ENCODE measurements around the gene ZSWIM4. TPM values are rescaled to one million over a fixed set of nuclear protein-coding genes. Genes with fewer than 3 reads are reported as not detected.

Gene ZSWIM4
- total RNA-seq, 6 experiments from 2014 or later, result 0.98 to 3.7 (median 1.7) TPM

DNA sequence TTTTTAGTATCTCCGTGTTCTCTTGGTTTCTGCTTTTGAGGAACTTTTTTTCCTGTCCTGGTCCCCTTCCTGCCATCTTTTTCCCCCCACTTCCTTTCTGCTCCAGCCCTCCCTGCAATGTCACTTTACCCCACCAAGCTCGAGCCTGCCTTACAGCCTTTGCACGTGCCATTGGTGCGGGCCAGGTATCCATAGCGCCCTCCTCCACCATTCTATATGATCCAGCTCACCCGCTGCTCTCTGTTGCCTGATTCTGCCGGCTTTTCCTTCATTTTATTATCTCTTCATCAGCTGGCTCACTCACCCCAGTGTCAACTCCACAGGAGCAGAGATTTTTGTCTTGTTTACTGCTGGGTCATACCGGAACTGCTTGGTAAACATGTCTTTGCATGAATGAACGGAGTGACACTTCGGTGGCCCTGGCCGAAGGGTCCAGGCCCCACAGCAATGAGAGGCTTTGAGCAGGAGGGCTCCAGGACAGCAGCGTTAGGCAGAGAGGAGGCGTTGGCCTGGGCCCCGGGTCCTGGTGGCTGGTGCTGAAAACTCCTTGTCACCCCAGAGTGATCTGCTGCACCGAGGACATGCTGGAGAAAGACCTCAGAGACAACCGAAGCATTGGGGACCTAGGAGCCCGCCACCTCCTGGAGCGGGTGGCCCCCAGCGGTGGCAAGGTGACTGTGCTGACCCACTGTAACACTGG is 29.7 kb upstream of the ZSWIM4 start:
- intact Hi-C loops (cut with DNase I), result no loop called here
- Histone ChIP-seq H3K36me3 (peaks cover 0 to 25% (median 0%) of the 10 kb centered on the region in 4 donors), H3K4me1 (peaks cover 0 to 21% (median 4%) of the 10 kb centered on the region in 4 donors), H3K9me3 (no peaks in the 10 kb centered on the region), H3K27ac (peak overlapping the region in 1 of 3 donors; percentile 40), H3K27me3 (no peaks in the 10 kb centered on the region), H3K4me3 (peak overlapping the region; percentile 71 to 84 (median 83))
- DNase-seq (no peak), ATAC-seq (peak in 1 of 4 donors; percentile 18)
- WGBS (ENCODE audit: insufficient coverage, low coverage, low lambda C conversion rate, missing lambda C conversion rate), result 27% methylated on average over 12 of the region's 19 CpGs
- no peak for TF ChIP-seq POLR2A (IDR thresholded peaks at IDR 0.05)

DNA sequence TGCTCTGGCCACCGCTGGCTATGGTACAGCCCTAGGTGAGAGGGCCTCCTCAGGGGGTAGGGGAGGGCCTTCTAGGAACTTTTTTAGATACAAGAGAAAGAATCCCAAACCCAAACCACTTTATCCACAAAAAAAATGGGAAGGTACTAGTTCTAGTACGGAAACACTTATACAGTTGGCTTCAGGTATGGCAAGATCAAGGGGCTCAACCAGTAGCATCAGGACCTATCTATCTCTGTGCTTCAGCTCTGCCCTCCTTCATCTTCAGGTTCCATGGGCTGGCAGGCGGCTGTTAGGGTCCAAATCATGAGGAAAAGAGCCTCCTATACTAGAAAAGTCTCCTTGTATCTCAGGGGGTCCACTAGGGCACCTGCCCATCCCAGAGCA is 29.2 kb upstream of the ZSWIM4 start:
- H3K4me3 ChIP-seq, result no peak overlapping the region
- H3K9me3 ChIP-seq, result no peaks in the 10 kb centered on the region
- DNase-seq, result no peak
- ATAC-seq, result no peak
- H3K27ac ChIP-seq, result no peak overlapping the region
- TF ChIP-seq, protein P1, sequence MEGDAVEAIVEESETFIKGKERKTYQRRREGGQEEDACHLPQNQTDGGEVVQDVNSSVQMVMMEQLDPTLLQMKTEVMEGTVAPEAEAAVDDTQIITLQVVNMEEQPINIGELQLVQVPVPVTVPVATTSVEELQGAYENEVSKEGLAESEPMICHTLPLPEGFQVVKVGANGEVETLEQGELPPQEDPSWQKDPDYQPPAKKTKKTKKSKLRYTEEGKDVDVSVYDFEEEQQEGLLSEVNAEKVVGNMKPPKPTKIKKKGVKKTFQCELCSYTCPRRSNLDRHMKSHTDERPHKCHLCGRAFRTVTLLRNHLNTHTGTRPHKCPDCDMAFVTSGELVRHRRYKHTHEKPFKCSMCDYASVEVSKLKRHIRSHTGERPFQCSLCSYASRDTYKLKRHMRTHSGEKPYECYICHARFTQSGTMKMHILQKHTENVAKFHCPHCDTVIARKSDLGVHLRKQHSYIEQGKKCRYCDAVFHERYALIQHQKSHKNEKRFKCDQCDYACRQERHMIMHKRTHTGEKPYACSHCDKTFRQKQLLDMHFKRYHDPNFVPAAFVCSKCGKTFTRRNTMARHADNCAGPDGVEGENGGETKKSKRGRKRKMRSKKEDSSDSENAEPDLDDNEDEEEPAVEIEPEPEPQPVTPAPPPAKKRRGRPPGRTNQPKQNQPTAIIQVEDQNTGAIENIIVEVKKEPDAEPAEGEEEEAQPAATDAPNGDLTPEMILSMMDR (IDR thresholded peaks at IDR 0.05), result no peak
- TF ChIP-seq POLR2A (IDR thresholded peaks at IDR 0.05), result no peak
- H3K4me1 ChIP-seq, result peaks cover 0 to 21% (median 4%) of the 10 kb centered on the region in 4 donors
- WGBS (ENCODE audit: insufficient coverage, low coverage, low lambda C conversion rate, missing lambda C conversion rate), result 100% methylated on average over 1 of the region's 3 CpGs
- peaks cover 0 to 28% (median 0%) of the 10 kb centered on the region in 4 donors for H3K36me3 ChIP-seq
- no peaks in the 10 kb centered on the region for H3K27me3 ChIP-seq
- intact Hi-C loops (cut with DNase I), result no loop called here

DNA sequence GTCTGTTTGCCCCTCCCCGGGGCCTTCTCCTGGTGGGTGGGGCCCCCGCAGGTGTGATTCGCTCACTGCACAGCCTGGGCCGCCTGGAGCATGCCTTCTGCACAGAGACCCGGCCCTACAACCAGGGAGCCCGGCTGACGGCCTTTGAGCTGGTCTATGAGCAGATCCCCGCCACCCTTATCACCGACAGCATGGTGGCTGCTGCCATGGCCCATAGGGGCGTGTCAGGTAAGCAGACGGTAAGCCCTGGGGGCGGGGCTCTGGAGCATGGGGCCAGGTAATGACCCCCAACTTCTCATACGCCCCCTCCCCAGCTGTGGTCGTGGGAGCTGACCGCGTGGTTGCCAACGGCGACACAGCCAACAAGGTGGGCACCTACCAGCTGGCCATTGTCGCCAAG is 26.7 kb upstream of the ZSWIM4 start:
- 77% methylated on average over 4 of the region's 19 CpGs for WGBS (ENCODE audit: insufficient coverage, low coverage, low lambda C conversion rate, missing lambda C conversion rate)
- TF ChIP-seq POLR2A (IDR thresholded peaks at IDR 0.05), result no peak
- TF ChIP-seq, protein P1 (IDR thresholded peaks at IDR 0.05), result no peak
- peaks cover 0 to 21% (median 4%) of the 10 kb centered on the region in 4 donors for H3K4me1 ChIP-seq
- H3K4me3 ChIP-seq, result no peak overlapping the region
- peaks cover 0 to 36% (median 7%) of the 10 kb centered on the region in 4 donors for H3K36me3 ChIP-seq
- no peaks in the 10 kb centered on the region for H3K9me3 ChIP-seq
- H3K27ac ChIP-seq, result peak overlapping the region in 1 of 3 donors; percentile 40
- intact Hi-C loops (cut with DNase I), result no loop called here
- H3K27me3 ChIP-seq, result no peaks in the 10 kb centered on the region
- no peak for DNase-seq
- no peak for ATAC-seq

DNA sequence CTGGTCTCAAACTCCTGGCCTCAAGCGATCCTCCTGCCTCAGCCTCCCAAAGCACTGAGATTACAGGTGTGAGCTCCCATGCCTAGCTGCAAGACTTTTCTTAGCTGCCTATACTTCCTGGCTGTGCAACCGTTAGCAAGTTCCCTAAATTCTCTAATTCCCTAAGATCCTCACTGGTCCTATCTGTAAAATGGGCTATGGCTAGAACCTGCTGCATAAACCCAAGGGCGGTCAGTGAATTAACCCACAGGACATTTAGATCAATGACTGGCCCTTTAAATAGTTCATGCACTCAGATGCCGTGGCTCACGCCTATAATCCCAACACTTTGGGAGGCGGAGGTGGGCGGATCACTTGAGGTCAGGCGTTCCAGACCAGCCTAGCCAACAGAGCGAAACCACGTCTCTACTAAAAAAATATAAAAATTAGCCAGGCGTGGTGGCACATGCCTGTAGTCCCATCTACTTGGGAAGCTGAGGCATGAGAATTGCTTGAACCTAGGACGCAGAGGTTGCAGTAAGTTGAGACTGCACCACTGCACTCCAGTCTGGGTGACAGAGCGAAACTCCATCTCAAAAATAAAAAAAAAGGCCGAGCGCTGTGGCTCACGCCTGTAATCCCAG is 25.1 kb upstream of the ZSWIM4 start:
- no peak overlapping the region for H3K27ac ChIP-seq
- H3K27me3 ChIP-seq, result no peaks in the 10 kb centered on the region
- ATAC-seq (no peak), DNase-seq (no peak)
- no peaks in the 10 kb centered on the region for H3K9me3 ChIP-seq
- no peak overlapping the region for H3K4me3 ChIP-seq
- TF ChIP-seq, protein P1 (IDR thresholded peaks at IDR 0.05), result no peak
- TF ChIP-seq POLR2A (IDR thresholded peaks at IDR 0.05), result no peak
- peaks cover 0 to 36% (median 7%) of the 10 kb centered on the region in 4 donors for H3K36me3 ChIP-seq
- peaks cover 0 to 25% (median 4%) of the 10 kb centered on the region in 4 donors for H3K4me1 ChIP-seq
- 87% methylated on average over 11 of the region's 16 CpGs for WGBS (ENCODE audit: insufficient coverage, low coverage, low lambda C conversion rate, missing lambda C conversion rate)
- intact Hi-C loops (cut with DNase I), result no loop called here

All from right lobe of liver (tissue), 6 donors.